Hepatic stellate cell (primary cell): ENCODE results near the gene PCSK4.
"Not testable (repeated sequence)": the region's sequence is repeated elsewhere in the genome, so short reads cannot be mapped to it uniquely, and the experiment has no call there.

Experiments
- DNase-seq: peaks from one replicate; pipeline ENCODE4 v3.0.0; 2011; ENCODE audit warnings: low spot score

PCSK4 gene

GRCh38 chr19:1522061-1522460 is 31.9 kb upstream of the PCSK4 start:
- no peak for DNase-seq

- DNase-seq, result no peak
Observed at GRCh38 chr19:1521636-1522035, 31.5 kb upstream of the PCSK4 start.

- DNase-seq, result no peak
Observed at GRCh38 chr19:1520203-1520780, 30.1 kb upstream of the PCSK4 start.

GRCh38 chr19:1519802-1520201 is 29.7 kb upstream of the PCSK4 start:
- not testable (repeated sequence) for DNase-seq

GRCh38 chr19:1518471-1518870 is 28.3 kb upstream of the PCSK4 start:
- no peak for DNase-seq

- DNase-seq, result no peak
Observed at GRCh38 chr19:1516395-1516753, 26.2 kb upstream of the PCSK4 start.

- no peak for DNase-seq
Observed at GRCh38 chr19:1514986-1515721, 25.0 kb upstream of the PCSK4 start.

GRCh38 chr19:1514295-1514661 is 24.1 kb upstream of the PCSK4 start:
- DNase-seq, result no peak

GRCh38 chr19:1513499-1514294 is 23.5 kb upstream of the PCSK4 start:
- DNase-seq, result peak; percentile 73

GRCh38 chr19:1512671-1513498 is 22.7 kb upstream of the PCSK4 start, which contains the start of gene ADAMTSL5:
TSS of gene ADAMTSL5 (minus strand) at chr19:1513019. CDS start at chr19:1510943, 2,076 bp downstream.
- peak; percentile 73 for DNase-seq

- no peak for DNase-seq
Observed at GRCh38 chr19:1511318-1512317, 21.5 kb upstream of the PCSK4 start.

GRCh38 chr19:1510807-1511206 is 20.7 kb upstream of the PCSK4 start:
- no peak for DNase-seq

- DNase-seq, result no peak
Observed at GRCh38 chr19:1510442-1510806, 20.3 kb upstream of the PCSK4 start.

- no peak for DNase-seq
Observed at GRCh38 chr19:1509602-1510441, 19.7 kb upstream of the PCSK4 start.

GRCh38 chr19:1508507-1508856 is 18.3 kb upstream of the PCSK4 start:
- DNase-seq, result no peak

GRCh38 chr19:1507763-1508506 is 17.8 kb upstream of the PCSK4 start:
- peak; percentile 100 for DNase-seq

GRCh38 chr19:1507192-1507660 is 17.1 kb upstream of the PCSK4 start:
- no peak for DNase-seq

- no peak for DNase-seq
Observed at GRCh38 chr19:1505991-1506881, 16.1 kb upstream of the PCSK4 start.
